ENCODE measurements around the gene MYO5A. TPM values are rescaled to one million over a fixed set of nuclear protein-coding genes. Genes with fewer than 3 reads are reported as not detected.

The MYO5A gene
- total RNA-seq, 1 experiment from 2014 or later, result 29.2 TPM

- TF ChIP-seq, protein P1, sequence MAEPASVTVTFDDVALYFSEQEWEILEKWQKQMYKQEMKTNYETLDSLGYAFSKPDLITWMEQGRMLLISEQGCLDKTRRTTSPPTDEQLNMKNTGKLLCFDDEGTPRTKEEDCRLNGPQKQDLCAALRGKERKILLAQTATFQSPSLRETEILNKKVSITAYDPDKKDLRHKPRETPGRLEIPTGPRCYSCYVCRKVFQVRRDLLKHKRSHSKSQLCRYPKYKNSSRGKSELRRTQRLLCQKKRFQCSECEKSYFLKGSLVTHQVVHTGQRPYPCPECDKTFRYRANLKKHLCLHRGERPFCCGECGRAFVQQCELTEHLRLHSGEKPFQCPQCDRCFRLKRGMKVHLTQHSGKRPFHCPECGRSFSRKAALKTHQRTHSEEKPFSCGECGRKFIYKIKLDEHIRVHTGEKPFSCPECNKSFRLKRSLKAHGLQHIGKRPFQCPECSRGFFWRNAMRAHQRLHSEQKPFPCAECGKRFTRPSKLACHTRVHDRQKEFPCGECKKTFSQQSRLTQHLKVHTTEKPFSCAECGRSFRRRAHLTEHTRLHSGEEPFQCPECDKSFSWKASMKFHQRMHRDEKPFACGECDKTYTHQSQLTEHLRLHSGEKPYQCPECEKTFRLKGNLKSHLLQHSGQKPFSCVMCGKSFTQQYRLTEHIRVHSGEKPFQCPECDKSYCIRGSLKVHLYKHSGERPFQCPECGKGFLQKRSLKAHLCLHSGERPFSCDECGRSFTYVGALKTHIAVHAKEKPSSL (CRISPR knock-in tag; conservative IDR thresholded peaks at IDR 0.05), result no peak
- no peak for TF ChIP-seq SP1 (CRISPR knock-in tag; conservative IDR thresholded peaks at IDR 0.05)
- no peak for TF ChIP-seq ETV6 (CRISPR knock-in tag; IDR thresholded peaks at IDR 0.05)
- TF ChIP-seq, protein P2, sequence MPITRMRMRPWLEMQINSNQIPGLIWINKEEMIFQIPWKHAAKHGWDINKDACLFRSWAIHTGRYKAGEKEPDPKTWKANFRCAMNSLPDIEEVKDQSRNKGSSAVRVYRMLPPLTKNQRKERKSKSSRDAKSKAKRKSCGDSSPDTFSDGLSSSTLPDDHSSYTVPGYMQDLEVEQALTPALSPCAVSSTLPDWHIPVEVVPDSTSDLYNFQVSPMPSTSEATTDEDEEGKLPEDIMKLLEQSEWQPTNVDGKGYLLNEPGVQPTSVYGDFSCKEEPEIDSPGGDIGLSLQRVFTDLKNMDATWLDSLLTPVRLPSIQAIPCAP (CRISPR knock-in tag; IDR thresholded peaks at IDR 0.05), result no peak
- TF ChIP-seq, protein P3, sequence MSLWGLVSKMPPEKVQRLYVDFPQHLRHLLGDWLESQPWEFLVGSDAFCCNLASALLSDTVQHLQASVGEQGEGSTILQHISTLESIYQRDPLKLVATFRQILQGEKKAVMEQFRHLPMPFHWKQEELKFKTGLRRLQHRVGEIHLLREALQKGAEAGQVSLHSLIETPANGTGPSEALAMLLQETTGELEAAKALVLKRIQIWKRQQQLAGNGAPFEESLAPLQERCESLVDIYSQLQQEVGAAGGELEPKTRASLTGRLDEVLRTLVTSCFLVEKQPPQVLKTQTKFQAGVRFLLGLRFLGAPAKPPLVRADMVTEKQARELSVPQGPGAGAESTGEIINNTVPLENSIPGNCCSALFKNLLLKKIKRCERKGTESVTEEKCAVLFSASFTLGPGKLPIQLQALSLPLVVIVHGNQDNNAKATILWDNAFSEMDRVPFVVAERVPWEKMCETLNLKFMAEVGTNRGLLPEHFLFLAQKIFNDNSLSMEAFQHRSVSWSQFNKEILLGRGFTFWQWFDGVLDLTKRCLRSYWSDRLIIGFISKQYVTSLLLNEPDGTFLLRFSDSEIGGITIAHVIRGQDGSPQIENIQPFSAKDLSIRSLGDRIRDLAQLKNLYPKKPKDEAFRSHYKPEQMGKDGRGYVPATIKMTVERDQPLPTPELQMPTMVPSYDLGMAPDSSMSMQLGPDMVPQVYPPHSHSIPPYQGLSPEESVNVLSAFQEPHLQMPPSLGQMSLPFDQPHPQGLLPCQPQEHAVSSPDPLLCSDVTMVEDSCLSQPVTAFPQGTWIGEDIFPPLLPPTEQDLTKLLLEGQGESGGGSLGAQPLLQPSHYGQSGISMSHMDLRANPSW (CRISPR knock-in tag; conservative IDR thresholded peaks at IDR 0.05; ENCODE audit: low read depth), result no peak
Observed at GRCh38 chr15:52421029-52421428, 107.7 kb downstream of the MYO5A start (continued).

GRCh38 chr15:52419494-52419893 is 109.2 kb downstream of the MYO5A start:
- ATAC-seq, result no peak
- ChIA-PET POLR2A (interaction anchor here (0.7 kb wide), 1 partner anchor 27 kb away, joined by 3 read pairs; no protein-coding TSS in a partner anchor), CTCF (no interaction called here)
- Mint-ChIP-seq H3K4me3 (no peak overlapping the region), H3K9me3 (no peaks in the 10 kb centered on the region), H3K36me3 (no peaks in the 10 kb centered on the region), H3K4me1 (no peaks in the 10 kb centered on the region), H3K27me3 (ENCODE audit: low read depth) (no peaks in the 10 kb centered on the region), H3K27ac (no peak overlapping the region)
- DNase-seq (ENCODE audit: low spot score), result no peak
- TF ChIP-seq, protein P4, sequence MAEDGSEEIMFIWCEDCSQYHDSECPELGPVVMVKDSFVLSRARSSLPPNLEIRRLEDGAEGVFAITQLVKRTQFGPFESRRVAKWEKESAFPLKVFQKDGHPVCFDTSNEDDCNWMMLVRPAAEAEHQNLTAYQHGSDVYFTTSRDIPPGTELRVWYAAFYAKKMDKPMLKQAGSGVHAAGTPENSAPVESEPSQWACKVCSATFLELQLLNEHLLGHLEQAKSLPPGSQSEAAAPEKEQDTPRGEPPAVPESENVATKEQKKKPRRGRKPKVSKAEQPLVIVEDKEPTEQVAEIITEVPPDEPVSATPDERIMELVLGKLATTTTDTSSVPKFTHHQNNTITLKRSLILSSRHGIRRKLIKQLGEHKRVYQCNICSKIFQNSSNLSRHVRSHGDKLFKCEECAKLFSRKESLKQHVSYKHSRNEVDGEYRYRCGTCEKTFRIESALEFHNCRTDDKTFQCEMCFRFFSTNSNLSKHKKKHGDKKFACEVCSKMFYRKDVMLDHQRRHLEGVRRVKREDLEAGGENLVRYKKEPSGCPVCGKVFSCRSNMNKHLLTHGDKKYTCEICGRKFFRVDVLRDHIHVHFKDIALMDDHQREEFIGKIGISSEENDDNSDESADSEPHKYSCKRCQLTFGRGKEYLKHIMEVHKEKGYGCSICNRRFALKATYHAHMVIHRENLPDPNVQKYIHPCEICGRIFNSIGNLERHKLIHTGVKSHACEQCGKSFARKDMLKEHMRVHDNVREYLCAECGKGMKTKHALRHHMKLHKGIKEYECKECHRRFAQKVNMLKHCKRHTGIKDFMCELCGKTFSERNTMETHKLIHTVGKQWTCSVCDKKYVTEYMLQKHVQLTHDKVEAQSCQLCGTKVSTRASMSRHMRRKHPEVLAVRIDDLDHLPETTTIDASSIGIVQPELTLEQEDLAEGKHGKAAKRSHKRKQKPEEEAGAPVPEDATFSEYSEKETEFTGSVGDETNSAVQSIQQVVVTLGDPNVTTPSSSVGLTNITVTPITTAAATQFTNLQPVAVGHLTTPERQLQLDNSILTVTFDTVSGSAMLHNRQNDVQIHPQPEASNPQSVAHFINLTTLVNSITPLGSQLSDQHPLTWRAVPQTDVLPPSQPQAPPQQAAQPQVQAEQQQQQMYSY (CRISPR knock-in tag; IDR thresholded peaks at IDR 0.05), result no peak
- TF ChIP-seq, protein P5, sequence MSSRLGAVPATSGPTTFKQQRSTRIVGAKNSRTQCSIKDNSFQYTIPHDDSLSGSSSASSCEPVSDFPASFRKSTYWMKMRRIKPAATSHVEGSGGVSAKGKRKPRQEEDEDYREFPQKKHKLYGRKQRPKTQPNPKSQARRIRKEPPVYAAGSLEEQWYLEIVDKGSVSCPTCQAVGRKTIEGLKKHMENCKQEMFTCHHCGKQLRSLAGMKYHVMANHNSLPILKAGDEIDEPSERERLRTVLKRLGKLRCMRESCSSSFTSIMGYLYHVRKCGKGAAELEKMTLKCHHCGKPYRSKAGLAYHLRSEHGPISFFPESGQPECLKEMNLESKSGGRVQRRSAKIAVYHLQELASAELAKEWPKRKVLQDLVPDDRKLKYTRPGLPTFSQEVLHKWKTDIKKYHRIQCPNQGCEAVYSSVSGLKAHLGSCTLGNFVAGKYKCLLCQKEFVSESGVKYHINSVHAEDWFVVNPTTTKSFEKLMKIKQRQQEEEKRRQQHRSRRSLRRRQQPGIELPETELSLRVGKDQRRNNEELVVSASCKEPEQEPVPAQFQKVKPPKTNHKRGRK (CRISPR knock-in tag; IDR thresholded peaks at IDR 0.05; ENCODE audit: borderline replicate concordance), result no peak
- TF ChIP-seq FOXK1 (CRISPR knock-in tag; IDR thresholded peaks at IDR 0.05) (no peak), ETV6 (CRISPR knock-in tag; IDR thresholded peaks at IDR 0.05) (no peak), RELA (CRISPR knock-in tag; IDR thresholded peaks at IDR 0.05; ENCODE audit: borderline replicate concordance) (no peak), ZNF219 (CRISPR knock-in tag; IDR thresholded peaks at IDR 0.05; ENCODE audit: borderline replicate concordance) (no peak), AR (CRISPR knock-in tag; IDR thresholded peaks at IDR 0.05) (no peak), RORB (CRISPR knock-in tag; IDR thresholded peaks at IDR 0.05) (no peak), JUN (CRISPR knock-in tag; IDR thresholded peaks at IDR 0.05) (no peak), TEAD1 (CRISPR knock-in tag; IDR thresholded peaks at IDR 0.05) (no peak), ATF1 (CRISPR knock-in tag; IDR thresholded peaks at IDR 0.05) (no peak), TCF7 (CRISPR knock-in tag; IDR thresholded peaks at IDR 0.05; ENCODE audit: low read depth) (no peak)
- TF ChIP-seq, protein P6, sequence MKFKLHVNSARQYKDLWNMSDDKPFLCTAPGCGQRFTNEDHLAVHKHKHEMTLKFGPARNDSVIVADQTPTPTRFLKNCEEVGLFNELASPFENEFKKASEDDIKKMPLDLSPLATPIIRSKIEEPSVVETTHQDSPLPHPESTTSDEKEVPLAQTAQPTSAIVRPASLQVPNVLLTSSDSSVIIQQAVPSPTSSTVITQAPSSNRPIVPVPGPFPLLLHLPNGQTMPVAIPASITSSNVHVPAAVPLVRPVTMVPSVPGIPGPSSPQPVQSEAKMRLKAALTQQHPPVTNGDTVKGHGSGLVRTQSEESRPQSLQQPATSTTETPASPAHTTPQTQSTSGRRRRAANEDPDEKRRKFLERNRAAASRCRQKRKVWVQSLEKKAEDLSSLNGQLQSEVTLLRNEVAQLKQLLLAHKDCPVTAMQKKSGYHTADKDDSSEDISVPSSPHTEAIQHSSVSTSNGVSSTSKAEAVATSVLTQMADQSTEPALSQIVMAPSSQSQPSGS (CRISPR knock-in tag; IDR thresholded peaks at IDR 0.05; ENCODE audit: borderline replicate concordance, low read depth), result no peak
- TF ChIP-seq, protein P7, sequence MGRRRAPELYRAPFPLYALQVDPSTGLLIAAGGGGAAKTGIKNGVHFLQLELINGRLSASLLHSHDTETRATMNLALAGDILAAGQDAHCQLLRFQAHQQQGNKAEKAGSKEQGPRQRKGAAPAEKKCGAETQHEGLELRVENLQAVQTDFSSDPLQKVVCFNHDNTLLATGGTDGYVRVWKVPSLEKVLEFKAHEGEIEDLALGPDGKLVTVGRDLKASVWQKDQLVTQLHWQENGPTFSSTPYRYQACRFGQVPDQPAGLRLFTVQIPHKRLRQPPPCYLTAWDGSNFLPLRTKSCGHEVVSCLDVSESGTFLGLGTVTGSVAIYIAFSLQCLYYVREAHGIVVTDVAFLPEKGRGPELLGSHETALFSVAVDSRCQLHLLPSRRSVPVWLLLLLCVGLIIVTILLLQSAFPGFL (CRISPR knock-in tag; IDR thresholded peaks at IDR 0.05; ENCODE audit: borderline replicate concordance), result no peak
